CD4-positive, alpha-beta T cell treated with Interleukin-15 for 4 hours (primary cell): ENCODE results near the gene SIAH1.
A peak's percentile ranks its signal among the peaks of the same experiment; 100 is the strongest.
"Not testable (repeated sequence)": the region's sequence is repeated elsewhere in the genome, so short reads cannot be mapped to it uniquely, and the experiment has no call there.

Source experiments
- DNase-seq: peaks from one replicate; pipeline ENCODE4 v3.0.0-alpha.2; 2020; ENCODE audit warnings: low spot score

Gene SIAH1

DNA sequence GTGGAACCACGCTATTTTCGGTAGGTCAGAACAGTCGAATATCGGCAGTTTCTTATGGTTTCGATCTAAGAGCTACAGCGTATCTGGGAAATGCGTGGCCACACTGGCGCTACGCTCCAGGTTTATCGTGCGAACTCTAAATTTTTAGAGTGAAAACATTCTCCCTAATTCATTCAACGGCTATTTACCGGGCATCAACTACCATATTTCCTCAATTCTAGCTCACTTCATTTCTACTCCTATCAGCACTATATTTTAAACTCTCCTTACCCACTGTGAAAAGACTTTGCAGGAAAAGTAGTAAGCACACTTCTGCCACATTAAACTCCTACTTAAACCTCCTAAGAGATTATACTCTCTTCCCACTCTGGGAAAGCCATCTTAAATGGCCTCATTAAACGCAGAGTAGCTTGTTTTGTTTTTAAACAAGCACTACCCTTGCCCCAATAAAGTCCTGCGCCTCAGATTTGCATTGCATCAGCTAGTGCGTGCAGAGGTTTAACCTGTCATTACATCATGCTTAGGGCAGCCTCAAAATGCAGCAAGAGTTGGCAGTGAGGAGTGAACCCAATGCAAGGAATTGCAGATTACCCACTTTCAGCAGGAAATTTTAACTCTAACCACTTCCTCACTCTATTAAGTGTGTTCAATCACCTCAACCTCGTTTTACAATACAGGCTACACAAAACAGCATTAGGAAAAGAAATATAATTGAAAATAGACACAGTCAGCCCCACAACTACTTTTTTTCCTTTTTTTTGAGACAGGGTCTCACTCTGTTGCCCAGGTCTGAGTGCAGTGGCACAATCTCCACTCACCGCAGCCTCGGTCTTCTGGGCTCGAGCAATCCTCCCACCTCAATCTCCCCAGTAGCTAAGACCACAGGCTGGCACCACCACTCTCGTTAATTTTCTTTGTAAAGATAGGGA, 18.8 kb downstream of the SIAH1 start:
- peak; percentile 58 for DNase-seq

- DNase-seq = peak; percentile 70
Measured at GRCh38 chr16:48365601-48366164, 19.5 kb downstream of the SIAH1 start.

DNA sequence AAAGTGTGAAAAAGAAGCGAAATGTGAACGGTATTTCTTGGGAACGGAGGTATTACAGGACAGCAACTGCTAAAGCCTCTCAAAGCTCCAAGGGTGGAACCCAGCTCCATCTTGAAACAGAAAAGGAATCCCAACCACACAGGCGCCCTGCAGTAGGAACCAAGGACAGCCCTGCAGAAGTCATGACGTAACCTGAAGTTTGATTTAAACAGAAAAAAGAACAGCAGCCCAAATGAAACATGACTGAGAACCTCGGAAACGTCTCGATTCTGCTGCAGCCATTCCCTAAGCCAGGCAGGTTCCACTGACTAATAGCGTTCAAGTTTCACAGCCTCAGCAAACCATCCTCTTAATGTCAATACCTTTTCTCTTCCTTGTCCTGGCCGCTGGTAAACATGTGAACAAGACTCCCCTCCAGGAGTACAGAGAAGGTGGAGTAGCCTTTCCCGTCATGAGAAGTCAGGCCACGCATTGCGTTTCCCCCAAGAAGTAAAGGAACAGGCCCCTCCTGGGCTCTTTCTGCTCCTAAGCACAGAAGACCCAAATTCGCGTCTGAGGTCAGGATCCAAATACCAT, 20.1 kb downstream of the SIAH1 start:
- no peak for DNase-seq

- DNase-seq = no peak
Measured at GRCh38 chr16:48361540-48362144, 23.6 kb downstream of the SIAH1 start.

GRCh38 chr16:48361012-48361411, 24.2 kb downstream of the SIAH1 start:
- no peak for DNase-seq

- no peak for DNase-seq
Measured at GRCh38 chr16:48359983-48360382, 25.2 kb downstream of the SIAH1 start.

DNA sequence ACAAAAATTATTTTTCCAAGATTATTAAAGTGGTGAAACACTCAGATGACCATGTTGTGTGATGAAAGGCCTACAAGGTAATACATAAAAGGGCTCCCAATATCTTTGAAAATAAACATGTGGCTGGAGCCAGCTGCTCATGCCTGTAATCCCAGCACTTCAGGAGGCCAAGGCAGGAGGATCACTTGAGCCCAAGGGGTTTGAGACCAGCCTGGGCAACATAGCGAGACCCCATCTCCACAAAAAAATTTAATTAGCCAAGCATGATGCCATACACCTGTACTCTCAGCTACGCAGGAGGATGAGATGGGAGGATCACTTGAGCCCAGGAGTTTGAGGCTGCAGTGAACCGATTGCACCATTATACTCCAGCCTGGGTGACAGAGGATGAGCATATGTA, 26.8 kb downstream of the SIAH1 start:
- no peak for DNase-seq

DNA sequence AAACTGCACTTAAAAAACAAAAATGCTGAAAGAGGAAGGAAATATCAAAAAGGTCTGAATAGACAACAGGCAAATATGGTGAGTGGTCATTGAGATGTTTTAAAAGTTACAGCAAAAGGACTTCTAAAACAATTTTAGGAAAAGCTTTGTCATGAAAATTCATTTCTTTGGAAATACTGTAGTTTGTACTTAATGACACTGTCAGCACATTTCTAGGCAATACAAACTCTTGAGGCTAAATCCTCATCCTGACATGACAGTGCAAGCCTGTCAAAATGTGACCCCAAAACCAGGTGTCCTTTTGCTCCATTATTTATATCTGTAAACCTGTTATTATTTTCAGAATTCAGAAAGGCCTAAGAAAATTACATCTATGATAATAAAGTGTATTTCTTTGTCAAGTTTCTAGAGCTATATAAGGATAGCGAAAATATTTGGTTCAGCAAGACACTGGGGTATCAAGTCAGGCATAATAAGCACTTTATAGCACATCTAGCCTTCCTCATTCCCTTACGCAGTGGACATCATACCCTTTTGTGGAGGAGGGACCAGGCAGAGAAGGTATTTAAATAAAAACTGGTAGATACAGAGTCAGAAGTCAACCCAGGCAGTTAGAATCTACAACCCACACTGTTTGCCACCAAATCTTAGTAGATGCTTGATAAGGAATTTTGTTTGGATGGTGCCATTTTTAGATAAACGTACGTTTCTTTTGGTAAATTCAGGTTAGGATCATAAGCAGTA, 28.4 kb downstream of the SIAH1 start:
- DNase-seq = no peak

DNA sequence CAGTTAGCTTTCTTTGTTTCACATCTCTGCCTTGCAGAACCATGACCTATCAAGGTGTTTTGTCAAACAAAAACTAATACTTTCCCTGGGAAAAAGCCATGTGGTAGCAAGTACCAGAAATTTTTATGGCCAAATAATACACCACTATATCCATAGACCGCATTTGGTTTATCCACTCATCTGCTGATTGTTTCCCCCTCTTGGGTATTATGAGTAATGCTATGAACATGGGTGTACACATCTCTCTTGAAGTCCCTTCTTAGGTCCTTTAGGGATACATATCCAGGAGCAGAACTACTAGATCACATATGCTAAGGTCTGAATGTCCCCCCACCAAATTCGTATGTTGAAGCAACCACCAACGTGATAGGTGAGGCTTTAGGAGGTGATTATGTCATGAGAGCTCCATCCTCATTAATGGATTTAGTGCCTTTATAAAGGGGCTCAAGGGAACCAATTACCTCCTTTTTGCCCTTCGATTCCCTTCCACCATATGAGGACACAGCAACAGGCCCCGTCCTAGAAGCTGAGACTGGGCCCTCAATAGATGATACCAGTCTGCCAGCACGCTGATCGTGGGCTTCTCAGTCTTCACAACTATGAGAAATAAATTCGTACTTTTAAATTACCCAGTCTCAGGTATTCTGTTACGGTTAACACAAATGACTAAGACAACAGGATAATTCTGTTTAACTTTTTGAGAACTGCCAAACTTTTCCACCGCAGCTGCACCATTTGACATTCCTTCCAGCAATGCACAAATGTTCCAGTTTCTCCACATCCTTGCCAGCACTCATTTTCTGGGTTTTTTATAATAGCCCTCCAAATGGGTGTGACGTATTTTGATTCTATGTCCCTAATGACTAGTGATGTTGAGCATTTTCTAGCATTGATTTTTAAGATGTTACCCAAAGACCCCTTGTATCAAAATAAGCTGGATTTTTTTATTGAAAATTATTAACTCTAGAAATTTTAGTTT, 30.0 kb downstream of the SIAH1 start:
- no peak for DNase-seq

GRCh38 chr16:48354385-48354784, 30.8 kb downstream of the SIAH1 start:
- not testable (repeated sequence) for DNase-seq

- DNase-seq = peak; percentile 72
Measured at GRCh38 chr16:48353565-48354163, 31.5 kb downstream of the SIAH1 start.

DNA sequence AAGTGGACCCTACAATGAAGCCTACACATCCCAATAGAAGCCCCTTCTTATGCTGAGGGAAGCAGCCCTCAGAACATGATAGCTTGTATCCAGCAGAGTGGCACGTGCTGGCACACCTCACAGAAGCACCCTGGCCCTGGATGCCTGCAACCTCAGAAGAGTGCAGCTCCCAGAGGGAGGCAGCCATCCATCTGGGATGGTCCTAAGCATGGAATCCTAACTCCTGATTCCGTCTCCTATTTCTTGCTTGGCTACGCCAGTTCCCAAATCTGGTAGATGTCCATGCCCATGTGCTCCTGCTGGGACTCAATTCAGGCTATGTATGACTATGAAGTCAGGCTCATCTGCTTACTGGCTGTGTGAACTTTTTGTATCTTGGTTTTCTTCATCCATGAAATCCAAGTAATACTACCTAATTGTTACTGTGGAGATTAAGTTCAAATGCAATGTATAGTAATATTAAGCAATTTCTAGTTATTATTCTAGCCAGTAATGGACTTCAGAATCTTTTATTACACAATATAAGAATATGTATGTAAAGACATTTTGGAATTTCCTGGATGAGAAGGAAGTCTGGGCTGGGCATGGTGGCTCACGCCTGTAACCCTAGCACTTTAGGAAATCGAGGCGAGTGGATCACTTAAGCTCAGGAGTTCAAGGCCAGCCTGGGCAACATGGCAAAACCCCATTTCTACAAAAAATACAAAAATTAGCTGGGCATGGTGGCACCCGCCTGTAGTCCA, 32.4 kb downstream of the SIAH1 start:
- DNase-seq = no peak

DNA sequence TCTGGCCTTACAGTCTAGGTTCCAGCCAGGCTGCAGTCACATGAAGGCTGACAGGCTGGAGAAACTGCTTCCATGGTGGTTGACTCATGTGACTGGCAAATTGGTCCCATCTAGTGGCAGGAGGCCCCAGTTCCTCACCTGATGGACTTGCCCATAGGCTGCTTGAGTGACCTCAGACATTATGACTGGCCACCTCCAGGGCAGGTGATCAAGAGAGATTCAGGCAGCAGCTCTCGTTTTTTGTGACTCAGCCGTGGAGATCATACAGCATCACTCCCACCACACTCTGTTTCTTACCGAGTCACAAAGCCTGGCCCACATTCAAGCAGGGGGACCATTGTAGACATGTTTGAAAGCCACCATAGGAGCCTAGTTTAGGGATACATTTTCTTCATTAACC, 34.5 kb downstream of the SIAH1 start:
- DNase-seq = no peak

- no peak for DNase-seq
Measured at GRCh38 chr16:48347980-48348379, 37.2 kb downstream of the SIAH1 start.

DNA sequence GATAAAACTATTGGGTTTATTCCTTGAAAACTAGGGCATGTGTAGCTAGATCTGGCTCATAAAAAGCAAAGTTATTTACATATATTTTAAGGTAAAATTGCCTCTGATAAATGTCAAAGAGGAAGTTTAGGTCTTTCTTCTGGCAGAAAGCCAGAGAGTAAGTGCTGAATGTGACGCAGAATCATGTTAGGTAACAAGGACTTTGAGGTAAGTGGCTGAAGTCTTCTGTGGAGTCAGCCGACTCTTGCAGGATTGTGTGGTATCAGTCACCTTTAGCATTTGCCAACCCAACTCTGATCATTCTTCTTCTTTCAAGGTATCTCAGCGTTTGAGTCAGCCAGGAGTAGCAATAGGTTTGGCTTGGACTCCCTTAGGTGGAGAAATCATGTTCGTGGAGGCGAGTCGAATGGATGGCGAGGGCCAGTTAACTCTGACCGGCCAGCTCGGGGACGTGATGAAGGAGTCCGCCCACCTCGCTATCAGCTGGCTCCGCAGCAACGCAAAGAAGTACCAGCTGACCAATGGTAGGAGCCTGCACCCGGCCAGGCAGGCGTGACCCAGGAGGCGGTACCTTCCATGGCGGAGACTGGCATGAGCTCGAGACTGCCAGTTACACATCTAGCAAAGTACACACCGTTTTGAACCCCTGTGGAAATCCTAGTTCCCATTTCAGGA, 37.9 kb downstream of the SIAH1 start:
- DNase-seq = no peak

- DNase-seq = no peak
Measured at GRCh38 chr16:48342591-48342990, 42.6 kb downstream of the SIAH1 start.

- no peak for DNase-seq
Measured at GRCh38 chr16:48340054-48340453, 45.2 kb downstream of the SIAH1 start.

- no peak for DNase-seq
Measured at GRCh38 chr16:48335961-48336360, 49.3 kb downstream of the SIAH1 start.

DNA sequence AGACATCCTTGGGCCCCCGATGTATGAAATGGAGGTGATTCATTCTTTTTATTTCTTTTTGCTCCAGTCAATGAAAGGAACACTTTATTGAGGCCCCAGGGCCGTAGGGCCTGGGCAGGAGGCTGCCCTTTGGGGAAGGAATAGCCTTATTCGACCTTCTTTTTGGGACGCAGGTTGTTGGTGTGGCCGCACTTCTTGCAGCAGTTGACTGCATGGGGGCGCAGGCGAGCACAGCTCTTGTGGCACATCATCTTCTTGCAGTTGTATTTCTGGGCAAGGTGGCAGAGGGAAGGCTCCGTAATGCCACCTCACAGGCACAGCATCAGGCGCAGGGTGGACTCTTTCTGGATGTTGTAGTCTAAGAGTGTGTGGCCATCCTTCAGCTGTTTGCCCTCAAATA, 50.9 kb downstream of the SIAH1 start:
- no peak for DNase-seq
